ENCODE results near the gene EML3. TPM values are rescaled to one million over a fixed set of nuclear protein-coding genes. Genes with fewer than 3 reads are reported as not detected.

The EML3 gene
- total RNA-seq, 1 donor from 2014 or later: 207 TPM

GRCh38 chr11:62554387-62555167 is 58.0 kb downstream of the EML3 start:
- Histone ChIP-seq H3K36me3 (peaks cover 11 to 12% of the 10 kb centered on the region in 2 donors), H3K27ac (peak overlapping the region; percentile 94 to 96), H3K4me3 (no peak overlapping the region), H3K4me1 (peaks cover 39 to 70% of the 10 kb centered on the region in 2 donors), H3K9me3 (no peaks in the 10 kb centered on the region), H3K27me3 (no peaks in the 10 kb centered on the region)
- intact Hi-C loops (cut with DNase I): no loop called here
- DNase-seq (ENCODE audit: low spot score in 2 of 2): no peak
- TF ChIP-seq CTCF (IDR thresholded peaks at IDR 0.05): no peak

GRCh38 chr11:62553839-62554361 is 58.7 kb downstream of the EML3 start:
- no peak for DNase-seq (ENCODE audit: low spot score in 2 of 2)
- Histone ChIP-seq H3K4me1 (peaks cover 39 to 76% of the 10 kb centered on the region in 2 donors), H3K27ac (peak overlapping the region; percentile 94 to 96), H3K4me3 (peak overlapping the region; percentile 40 to 55), H3K27me3 (no peaks in the 10 kb centered on the region), H3K9me3 (no peaks in the 10 kb centered on the region), H3K36me3 (peaks cover 4 to 6% of the 10 kb centered on the region in 2 donors)
- intact Hi-C loops (cut with DNase I): no loop called here
- no peak for TF ChIP-seq CTCF (IDR thresholded peaks at IDR 0.05)

- Histone ChIP-seq H3K4me1 (peaks cover 40 to 82% of the 10 kb centered on the region in 2 donors), H3K9me3 (no peaks in the 10 kb centered on the region), H3K36me3 (no peaks in the 10 kb centered on the region), H3K4me3 (peak overlapping the region; percentile 40 to 55), H3K27ac (peak overlapping the region; percentile 94 to 96), H3K27me3 (no peaks in the 10 kb centered on the region)
- peak; percentile 75 to 95 for DNase-seq (ENCODE audit: low spot score in 2 of 2)
- intact Hi-C loops (cut with DNase I): no loop called here
- TF ChIP-seq CTCF (IDR thresholded peaks at IDR 0.05): no peak
These were observed 59.3 kb downstream of the EML3 start for GRCh38 chr11:62553080-62553838.

- H3K9me3 ChIP-seq: no peaks in the 10 kb centered on the region
- H3K4me3 ChIP-seq: peak overlapping the region; percentile 40 to 55
- peak overlapping the region; percentile 94 to 96 for H3K27ac ChIP-seq
- intact Hi-C loops (cut with DNase I): no loop called here
- H3K27me3 ChIP-seq: no peaks in the 10 kb centered on the region
- H3K36me3 ChIP-seq: no peaks in the 10 kb centered on the region
- no peak for DNase-seq (ENCODE audit: low spot score in 2 of 2)
- no peak for TF ChIP-seq CTCF (IDR thresholded peaks at IDR 0.05)
- peaks cover 41 to 86% of the 10 kb centered on the region in 2 donors for H3K4me1 ChIP-seq
These were observed 60.0 kb downstream of the EML3 start for GRCh38 chr11:62552485-62553079.

Other genes starting within 250 kb of the EML3 start
- not detected for gene SCGB1A1, start 193.7 kb downstream of the EML3 start, total RNA-seq
- gene AHNAK, start 66.0 kb downstream of the EML3 start, total RNA-seq: 718 TPM
- gene EEF1G, start 38.9 kb downstream of the EML3 start, total RNA-seq: 1,083 TPM
- gene TUT1, start 21.3 kb downstream of the EML3 start, total RNA-seq: 18.4 TPM
- 79.2 TPM for gene MTA2, start 10.9 kb downstream of the EML3 start, total RNA-seq
- gene ROM1, start 482 bp upstream of the EML3 start, total RNA-seq: not detected
- 61.3 TPM for gene B3GAT3, start 9.2 kb upstream of the EML3 start, total RNA-seq
- 326 TPM for gene GANAB, start 33.8 kb upstream of the EML3 start, total RNA-seq
- 8.1 TPM for gene INTS5, start 40.5 kb upstream of the EML3 start, total RNA-seq
- gene C11orf98, start 52.4 kb upstream of the EML3 start, total RNA-seq: 49.8 TPM
- gene CSKMT, start 52.5 kb upstream of the EML3 start, total RNA-seq: not detected
- 3.9 TPM for gene UQCC3, start 58.9 kb upstream of the EML3 start, total RNA-seq
- gene LBHD1, start 59.5 kb upstream of the EML3 start, total RNA-seq: not detected
- gene UBXN1, start 66.3 kb upstream of the EML3 start, total RNA-seq: 60.2 TPM
- 12.1 TPM for gene LRRN4CL, start 76.8 kb upstream of the EML3 start, total RNA-seq
- 55.9 TPM for gene BSCL2, start 94.6 kb upstream of the EML3 start, total RNA-seq
- not detected for gene GNG3, start 94.9 kb upstream of the EML3 start, total RNA-seq
- 14.6 TPM for gene HNRNPUL2, start 114.7 kb upstream of the EML3 start, total RNA-seq
- gene TTC9C, start 115.7 kb upstream of the EML3 start, total RNA-seq: 1.4 TPM
- gene ZBTB3, start 141.4 kb upstream of the EML3 start, total RNA-seq: 2.9 TPM
- gene POLR2G, start 148.8 kb upstream of the EML3 start, total RNA-seq: 110 TPM
- gene TAF6L, start 158.6 kb upstream of the EML3 start, total RNA-seq: 51.7 TPM
- gene TMEM179B, start 174.6 kb upstream of the EML3 start, total RNA-seq: 102 TPM
- gene TMEM223, start 179.2 kb upstream of the EML3 start, total RNA-seq: 92.5 TPM
- 41.8 TPM for gene NXF1, start 192.7 kb upstream of the EML3 start, total RNA-seq
- 40.3 TPM for gene STX5, start 219.3 kb upstream of the EML3 start, total RNA-seq
- not detected for gene TEX54, start 220.1 kb upstream of the EML3 start, total RNA-seq
- gene WDR74, start 226.8 kb upstream of the EML3 start, total RNA-seq: 28.7 TPM